Stromal cell of bone marrow (primary cell): ENCODE data around the gene TRPM3.

Source experiments
- DNase-seq: peaks from one replicate; pipeline ENCODE4 v3.0.0-alpha.2; 2012; ENCODE audit warnings: low read depth

Gene TRPM3

GRCh38 chr9:71121275-71122021, at the start of gene TRPM3:
TSS of gene TRPM3 (minus strand) at chr9:71121621. CDS start at chr9:71121354, 267 bp downstream.
- DNase-seq = no peak

GRCh38 chr9:71168418-71168817, 47.0 kb upstream of the TRPM3 start:
- DNase-seq = no peak

- no peak for DNase-seq
Measured at GRCh38 chr9:71162126-71162525, 40.7 kb upstream of the TRPM3 start.

- no peak for DNase-seq
Measured at GRCh38 chr9:71157731-71158130, 36.3 kb upstream of the TRPM3 start.

- DNase-seq = no peak
Measured at GRCh38 chr9:71147368-71147767, 25.9 kb upstream of the TRPM3 start.

GRCh38 chr9:71146511-71146910, 25.1 kb upstream of the TRPM3 start:
- no peak for DNase-seq

- no peak for DNase-seq
Measured at GRCh38 chr9:71145179-71145578, 23.8 kb upstream of the TRPM3 start.

- no peak for DNase-seq
Measured at GRCh38 chr9:71144495-71144894, 23.1 kb upstream of the TRPM3 start.

GRCh38 chr9:71136696-71137095, 15.3 kb upstream of the TRPM3 start:
- DNase-seq = no peak

GRCh38 chr9:71131145-71131544, 9.7 kb upstream of the TRPM3 start:
- no peak for DNase-seq

- DNase-seq = no peak
Measured at GRCh38 chr9:71130521-71130920, 9.1 kb upstream of the TRPM3 start.

GRCh38 chr9:71128796-71129195, 7.4 kb upstream of the TRPM3 start:
- DNase-seq = no peak

- DNase-seq = no peak
Measured at GRCh38 chr9:71127301-71127700, 5.9 kb upstream of the TRPM3 start.

GRCh38 chr9:71122421-71122820, 1.0 kb upstream of the TRPM3 start:
- no peak for DNase-seq

- no peak for DNase-seq
Measured at GRCh38 chr9:71122022-71122275, 528 bp upstream of the TRPM3 start.

- DNase-seq = no peak
Measured at GRCh38 chr9:71120501-71121247, 747 bp downstream of the TRPM3 start.

- DNase-seq = no peak
Measured at GRCh38 chr9:71119746-71120145, 1.7 kb downstream of the TRPM3 start.

GRCh38 chr9:71118324-71118723, 3.1 kb downstream of the TRPM3 start:
- no peak for DNase-seq

GRCh38 chr9:71115448-71115975, 5.9 kb downstream of the TRPM3 start:
- no peak for DNase-seq

GRCh38 chr9:71112866-71113265, 8.6 kb downstream of the TRPM3 start:
- DNase-seq = no peak

- no peak for DNase-seq
Measured at GRCh38 chr9:71108937-71109336, 12.5 kb downstream of the TRPM3 start.

GRCh38 chr9:71106992-71107391, 14.4 kb downstream of the TRPM3 start:
- no peak for DNase-seq

GRCh38 chr9:71105192-71105591, 16.2 kb downstream of the TRPM3 start:
- DNase-seq = no peak

GRCh38 chr9:71098801-71099200, 22.6 kb downstream of the TRPM3 start:
- DNase-seq = no peak
